ENCODE results near the gene MYOM1.
"Not testable (repeated sequence)": the region's sequence is repeated elsewhere in the genome, so short reads cannot be mapped to it uniquely, and the experiment has no call there.

Gene MYOM1

GRCh38 chr18:3035635-3036034 lies 184.1 kb downstream of the MYOM1 start:
- DNase-seq (ENCODE audit: low read depth, low spot score) = no peak

GRCh38 chr18:3032721-3033120 lies 187.0 kb downstream of the MYOM1 start:
- no peak for DNase-seq (ENCODE audit: low read depth, low spot score)

- peak; percentile 12 for DNase-seq (ENCODE audit: low read depth, low spot score)
Measured at GRCh38 chr18:3029215-3029952, 190.4 kb downstream of the MYOM1 start.

GRCh38 chr18:3028115-3028514 lies 191.7 kb downstream of the MYOM1 start:
- DNase-seq (ENCODE audit: low read depth, low spot score) = not testable (repeated sequence)

- no peak for DNase-seq (ENCODE audit: low read depth, low spot score)
Measured at GRCh38 chr18:3027370-3027891, 192.3 kb downstream of the MYOM1 start.

GRCh38 chr18:3025544-3025943 lies 194.2 kb downstream of the MYOM1 start:
- DNase-seq (ENCODE audit: low read depth, low spot score) = no peak

GRCh38 chr18:3023603-3024002 lies 196.2 kb downstream of the MYOM1 start:
- DNase-seq (ENCODE audit: low read depth, low spot score) = not testable (repeated sequence)

Measured in astrocyte of the hippocampus (primary cell).